SIG-M5 treated with dmso at 0.1 percent for 504 hours (cell line): ENCODE measurements around the gene NFIA.

Source experiments
- DNase-seq: peaks from one replicate; lab custom pipeline; 2025; ENCODE audit not compliant: unreplicated experiment; lab: John Stamatoyannopoulos, UW

Gene NFIA

DNA sequence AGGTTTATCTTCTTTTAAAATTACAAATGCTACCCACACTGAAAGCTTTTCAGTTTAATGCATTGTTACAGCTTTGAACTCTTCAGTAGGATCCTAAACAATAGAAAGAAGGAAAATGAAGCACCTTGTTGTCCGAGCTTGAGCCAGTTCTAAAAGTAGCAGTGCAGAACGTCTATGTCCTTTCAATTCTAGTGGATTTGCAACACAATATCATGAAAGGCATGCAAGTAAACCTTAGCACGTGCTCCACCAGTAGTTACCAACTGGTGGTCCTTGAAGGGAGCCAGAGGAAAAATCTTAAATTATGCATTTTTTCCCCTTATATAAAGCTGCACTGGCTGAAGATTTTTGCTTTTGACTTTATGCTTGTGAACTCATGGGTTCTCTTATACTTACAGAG is 208.2 kb downstream of the NFIA start:
- DNase-seq, result no peak

DNA sequence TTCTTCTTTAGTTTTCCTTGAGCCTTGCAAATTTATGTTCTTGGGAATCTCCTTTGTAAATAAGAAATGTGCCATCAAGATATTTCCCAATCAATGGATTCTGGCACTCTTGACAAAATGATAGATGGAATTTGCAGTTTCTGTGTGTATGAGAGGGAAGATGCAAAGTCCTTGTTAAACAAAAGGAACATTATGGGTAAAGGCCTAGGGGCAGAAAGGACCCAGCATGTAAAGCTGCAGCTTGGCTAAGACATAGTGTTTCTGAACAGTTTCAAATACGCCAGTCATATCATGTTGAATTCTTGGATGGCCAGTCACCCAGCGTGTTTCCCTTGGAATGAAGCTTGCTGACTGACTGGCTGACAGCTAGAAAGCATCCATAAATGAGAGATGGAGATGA is 210.8 kb downstream of the NFIA start:
- no peak for DNase-seq

DNA sequence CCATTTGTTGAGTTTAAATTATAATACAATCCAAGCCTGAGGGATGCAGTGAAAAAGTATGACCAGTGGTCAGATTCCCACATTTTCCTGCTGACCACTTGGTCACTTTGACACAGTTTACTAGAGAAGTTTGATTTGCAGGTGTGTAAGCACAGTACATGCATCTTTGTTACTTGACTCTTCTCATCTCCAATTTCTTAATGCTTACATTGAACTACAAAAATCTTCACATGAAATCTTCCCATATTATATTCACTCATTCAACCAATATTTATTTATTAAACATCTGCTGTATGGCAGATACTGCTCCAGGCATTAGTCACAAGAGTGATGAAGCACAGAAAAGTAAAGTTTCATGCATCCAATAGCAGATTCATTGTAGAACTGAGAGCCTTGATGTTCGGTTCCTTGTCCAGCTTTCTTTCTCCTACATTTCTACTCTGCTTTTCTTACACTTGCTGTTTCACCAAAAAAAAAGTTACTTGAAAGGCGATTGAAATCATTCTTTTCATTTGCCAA is 211.7 kb downstream of the NFIA start:
- DNase-seq, result no peak

DNA sequence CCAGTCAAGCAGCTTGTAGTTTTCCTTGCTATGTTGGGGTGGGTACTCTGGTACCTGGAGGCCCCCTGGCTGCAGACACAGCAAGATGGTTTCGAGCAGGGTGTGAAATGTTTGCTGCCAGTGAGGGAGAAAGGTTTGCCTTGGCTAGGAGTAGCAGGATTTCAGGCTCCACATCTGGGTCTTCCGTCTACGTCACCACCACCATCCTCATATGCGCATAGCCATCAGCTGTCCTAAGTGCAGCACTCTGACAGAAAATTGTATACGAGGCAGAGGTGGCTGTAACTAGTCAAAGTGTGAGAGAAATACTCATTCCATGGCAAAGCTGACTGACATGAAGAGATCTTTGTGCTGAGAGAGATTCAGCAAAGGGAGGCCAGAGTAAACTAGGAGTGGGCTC is 212.6 kb downstream of the NFIA start:
- no peak for DNase-seq

DNA sequence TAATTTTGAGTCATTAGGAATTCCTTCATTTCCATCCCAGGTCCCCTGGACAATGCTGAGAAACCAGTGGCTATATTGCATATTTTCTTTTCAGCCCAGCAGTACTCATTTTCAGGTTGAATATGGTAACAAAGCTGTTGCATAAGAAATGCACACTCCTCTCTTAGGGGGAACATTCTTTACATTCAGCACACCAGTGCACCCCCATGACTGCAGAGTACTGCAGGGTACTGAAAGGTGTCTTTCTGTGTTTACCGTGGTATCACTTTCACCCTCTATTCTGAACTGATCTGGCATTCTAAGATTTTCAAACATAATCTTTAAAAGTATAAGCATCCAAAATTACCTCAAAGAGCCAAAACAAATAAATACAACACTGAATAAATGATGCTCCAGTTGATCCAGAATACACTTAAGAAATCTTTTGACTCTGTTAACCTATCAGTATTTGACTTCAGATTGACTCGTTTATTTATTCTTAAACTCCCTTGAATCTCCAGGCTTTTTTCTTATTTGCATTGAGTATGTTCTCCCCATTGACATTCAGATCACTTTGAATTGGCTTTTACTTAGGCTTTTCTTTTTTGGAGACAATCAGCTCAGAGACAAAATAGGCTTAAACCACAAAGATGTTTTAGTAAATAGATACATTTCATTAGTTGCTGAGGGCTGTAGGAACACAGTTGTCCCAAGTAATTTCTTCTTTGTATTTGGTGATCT is 213.6 kb downstream of the NFIA start:
- no peak for DNase-seq

DNA sequence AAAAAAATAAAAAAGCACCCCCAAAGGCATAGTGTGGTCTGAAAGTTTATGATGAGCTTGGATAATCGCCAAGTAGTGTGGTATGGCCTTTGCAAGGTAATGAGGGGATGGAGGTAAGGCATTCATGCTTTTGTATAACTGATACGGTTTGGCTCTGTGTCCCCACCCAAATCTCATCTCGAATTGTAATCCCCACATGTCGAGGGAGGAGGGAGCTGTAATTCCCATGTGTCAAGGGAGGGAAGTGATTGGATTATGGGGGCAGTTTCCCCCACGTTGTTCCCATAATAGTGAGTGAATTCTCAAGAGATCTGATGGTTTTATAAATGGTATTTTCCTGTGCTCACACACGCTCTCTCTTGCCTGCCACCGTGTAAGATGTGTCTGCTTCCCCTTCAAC is 215.5 kb downstream of the NFIA start:
- DNase-seq, result no peak

DNA sequence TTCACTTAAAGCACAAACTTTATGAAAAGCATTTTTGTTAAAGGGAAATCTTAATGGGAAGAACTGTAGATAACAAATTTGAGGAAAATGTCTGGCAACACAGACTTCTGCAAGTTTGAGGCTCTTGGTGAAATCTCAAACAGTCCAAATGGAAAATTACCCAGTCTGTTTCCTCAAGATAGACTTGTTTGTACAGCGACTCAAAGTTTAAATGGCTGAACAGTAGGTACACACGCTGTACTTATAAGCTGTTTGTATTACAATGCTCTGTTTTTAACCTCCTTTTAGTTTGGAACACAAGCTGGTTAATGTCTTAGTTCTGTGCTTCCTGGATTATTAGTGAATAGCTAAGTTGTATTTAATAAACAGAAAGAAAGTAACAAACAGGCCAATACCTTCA is 217.1 kb downstream of the NFIA start:
- no peak for DNase-seq

DNA sequence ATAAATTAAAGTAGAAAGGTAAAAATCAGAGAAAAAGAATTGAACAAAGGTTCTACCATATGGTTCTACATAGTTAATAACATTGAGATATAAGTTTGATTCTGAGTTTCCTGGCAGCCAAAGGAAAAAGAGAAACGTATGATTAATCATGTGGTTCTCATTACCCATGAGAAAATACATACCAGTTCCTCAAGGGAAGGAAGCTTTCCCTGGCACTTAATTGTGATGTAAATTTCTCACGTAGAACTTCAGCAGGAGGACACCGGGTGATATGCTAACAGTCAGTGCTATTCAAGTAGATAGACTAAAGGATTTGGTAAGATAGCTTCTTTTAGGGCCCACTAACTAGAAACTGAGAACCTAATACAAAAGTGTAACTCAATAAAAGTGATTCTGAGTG is 218.5 kb downstream of the NFIA start:
- no peak for DNase-seq

DNA sequence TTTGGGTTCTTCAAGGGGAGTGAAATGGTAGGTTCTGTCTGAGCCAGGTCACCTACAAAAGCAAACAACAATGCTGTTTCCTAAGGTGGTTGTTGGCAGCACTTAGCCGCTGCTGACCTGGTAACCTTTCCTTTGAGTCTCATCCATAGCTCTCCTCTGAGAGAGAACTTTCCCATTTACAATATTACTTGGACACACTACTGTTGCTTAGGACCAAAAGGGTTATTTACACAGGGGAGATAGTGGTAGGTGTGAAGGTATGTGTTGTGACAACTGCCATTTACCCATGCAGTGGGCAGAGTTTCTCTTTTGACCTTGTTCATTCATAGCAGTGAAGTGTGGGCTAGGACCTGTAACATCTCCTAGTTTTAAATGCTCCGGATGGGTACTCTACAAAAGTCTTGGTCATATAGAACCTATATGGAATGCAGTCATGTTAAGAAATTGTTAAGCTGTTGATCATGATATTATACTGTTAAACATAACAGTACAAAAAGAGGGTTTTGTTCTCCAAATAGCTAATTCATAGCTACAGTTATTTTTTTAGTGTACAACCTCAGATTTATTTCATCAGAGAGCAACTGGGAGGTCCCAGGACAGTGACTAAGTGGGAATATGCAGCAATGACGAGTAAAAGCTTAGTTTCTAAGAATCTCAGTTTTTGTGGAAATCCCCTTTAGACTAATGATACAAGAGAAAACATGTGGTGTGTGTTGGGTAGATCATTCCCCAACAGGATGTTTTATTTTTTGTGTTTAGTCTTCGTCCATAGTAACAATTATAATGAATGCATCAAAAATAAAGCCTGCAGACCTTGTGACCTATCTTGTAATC is 219.7 kb downstream of the NFIA start:
- DNase-seq, result no peak

DNA sequence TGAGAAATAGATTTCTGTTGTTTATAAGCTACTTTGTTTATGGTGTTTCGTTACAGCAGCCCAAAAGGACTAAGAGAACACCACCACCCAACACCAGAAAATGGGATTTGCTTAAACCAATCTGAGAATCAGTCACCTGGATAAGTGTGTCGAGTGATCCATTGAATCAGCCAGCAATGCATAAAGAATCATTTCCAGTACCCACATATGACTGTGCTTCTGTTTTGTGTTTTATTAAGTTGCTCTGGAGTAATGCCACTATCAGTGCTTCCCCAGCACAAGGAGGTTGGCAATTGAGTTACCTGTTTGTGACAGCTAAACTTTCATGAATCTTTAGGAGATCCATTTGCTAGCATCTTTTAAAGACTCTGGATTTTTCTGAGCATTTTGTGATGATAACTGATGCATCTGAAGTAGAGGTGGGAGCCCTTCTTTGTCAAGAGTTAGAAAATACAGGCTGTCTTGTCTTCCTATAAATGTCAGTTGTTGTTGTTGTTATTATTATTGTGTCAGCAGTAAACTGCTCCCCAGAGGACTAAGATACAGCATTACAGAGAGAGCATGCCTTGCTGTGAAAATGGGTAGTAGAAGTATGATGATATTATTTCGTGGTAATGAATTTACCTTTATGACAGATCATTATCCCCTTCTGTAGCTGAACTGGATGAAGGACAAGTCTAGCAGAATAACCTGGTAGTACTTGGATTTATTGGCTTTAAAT is 225.2 kb downstream of the NFIA start:
- DNase-seq, result no peak

DNA sequence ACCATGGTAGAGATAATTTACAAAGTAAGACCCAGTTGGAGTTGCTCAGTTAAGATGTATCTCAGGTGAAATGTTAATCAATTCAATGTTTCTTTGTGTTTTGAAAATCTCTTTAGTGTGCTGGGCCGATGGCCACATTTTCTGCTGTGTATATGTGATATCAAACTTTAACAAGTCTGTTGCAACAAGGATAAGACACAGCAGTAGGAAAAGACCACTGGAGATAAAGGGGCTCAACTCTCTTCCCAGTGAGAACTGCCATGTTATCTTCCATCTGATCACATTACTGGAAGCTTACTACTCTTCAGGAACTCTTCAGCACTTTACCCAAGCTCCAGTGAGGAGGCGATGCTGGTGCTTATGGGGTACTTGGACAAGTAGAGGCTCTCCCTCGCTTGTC is 227.7 kb downstream of the NFIA start:
- no peak for DNase-seq

DNA sequence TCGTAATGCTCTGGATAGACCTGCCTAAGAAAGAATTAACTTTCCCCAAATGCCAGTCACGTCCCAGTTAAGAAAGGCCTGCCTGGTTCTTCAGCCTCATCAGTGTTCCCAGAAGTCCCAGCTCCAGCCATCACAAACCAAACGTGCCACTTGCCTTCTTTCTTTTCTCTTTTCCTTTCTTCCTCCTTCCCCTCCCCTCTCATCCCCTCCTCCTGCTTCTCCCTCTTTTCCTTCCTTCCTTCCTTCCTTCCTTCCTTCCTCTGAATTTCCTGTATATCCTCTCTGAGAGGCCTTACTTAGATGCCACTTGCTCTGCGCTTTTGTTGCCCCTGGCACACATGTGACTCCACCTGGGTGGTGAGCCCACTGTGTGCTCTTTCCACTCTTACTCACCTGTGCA is 228.2 kb downstream of the NFIA start:
- no peak for DNase-seq

DNA sequence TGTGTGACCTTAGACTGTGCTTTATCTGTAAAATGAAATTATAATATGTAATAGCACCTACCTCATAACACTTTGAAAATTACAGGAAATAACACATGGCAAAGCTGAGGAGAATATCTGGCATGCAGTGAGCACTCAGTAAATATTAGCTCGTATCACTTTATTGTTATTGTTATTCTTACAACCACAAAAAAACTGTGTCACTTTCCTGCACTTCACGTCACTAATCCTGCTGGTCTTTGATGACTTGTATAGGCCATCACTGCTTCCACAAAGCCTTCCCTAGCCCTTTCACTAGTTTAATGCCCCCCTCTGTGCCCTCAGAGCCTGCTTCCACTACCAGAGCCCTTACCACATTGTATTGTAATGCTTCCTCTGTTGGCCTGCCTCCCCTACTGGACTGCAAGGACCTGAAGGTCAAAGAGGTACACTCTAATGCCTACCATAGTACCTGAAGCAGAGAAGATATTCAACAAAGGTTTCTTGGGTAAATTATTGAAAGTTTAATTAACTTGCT is 231.6 kb downstream of the NFIA start:
- no peak for DNase-seq

DNA sequence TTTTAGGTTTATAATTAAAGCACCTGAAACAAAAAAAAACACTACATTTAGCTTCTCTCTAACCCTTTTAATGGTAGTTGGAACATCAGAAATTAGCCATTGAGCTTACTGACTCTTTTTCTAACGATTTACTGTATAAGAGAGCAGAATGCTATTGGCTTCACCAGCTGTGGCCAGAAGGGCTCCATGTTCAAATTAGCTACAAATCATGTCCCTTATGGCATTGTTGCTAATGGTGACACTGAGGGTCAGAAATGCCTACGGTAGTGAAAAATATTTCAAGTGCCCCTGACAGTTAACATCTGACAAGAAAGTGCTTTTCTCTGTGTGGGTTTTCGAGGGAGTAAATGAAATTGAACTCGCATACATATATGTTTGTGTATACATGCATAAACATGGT is 232.7 kb downstream of the NFIA start:
- DNase-seq, result no peak

DNA sequence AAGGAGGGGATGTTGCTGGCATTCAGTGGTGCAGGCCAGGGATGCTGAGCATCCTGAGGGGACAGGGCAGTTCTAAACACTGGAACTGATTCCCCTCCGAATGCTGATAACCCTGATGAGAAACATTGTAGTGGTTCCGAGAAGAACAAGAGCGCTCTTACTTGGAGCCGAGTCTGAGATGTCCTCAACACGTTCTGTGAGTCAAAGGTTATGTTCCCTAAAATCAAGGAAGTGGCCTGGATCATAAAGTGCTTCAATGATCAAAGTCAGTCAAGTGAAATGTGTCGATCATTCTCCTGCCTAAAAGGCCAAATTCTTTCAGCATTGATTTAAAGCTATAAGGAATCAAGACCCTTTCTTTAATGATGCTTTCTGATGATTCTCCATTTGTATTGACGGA is 234.1 kb downstream of the NFIA start:
- DNase-seq, result no peak

DNA sequence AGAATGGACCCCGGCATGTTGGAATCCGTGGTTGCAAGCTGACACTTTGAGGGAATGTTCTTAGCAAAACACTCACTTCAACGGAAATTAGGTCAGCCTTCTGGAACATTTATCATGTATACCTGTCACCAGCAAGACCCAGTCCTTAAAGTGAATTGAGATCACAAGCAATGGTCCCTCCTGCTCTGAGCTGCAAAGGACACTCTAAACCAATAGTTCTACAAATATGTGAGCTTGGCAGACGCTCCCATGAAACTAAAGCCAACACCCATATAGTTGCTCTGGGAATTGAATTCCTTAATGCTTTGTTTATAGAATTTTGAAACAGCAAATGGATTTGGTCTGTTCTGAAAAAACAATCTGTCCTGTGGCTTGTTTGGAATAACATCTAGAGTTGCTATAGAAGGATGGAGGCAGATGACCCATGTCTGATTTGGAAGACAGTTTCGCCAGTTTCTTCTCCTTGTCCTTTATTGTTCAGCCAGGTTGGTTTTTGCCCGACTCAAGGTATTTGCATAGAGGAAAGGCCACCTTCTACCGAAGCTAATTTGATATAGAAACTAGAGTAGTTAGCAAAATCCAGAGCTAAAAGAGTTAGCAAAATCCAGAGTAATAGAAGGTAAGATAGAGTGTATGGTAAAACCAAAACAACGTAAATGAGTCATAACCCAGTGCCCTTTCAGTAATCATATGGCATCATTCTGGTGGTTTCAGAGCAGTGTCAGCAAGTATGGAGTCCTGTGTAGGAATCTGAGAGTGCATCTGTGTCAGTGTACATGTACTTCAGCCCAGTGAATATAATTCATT is 236.2 kb downstream of the NFIA start:
- no peak for DNase-seq

DNA sequence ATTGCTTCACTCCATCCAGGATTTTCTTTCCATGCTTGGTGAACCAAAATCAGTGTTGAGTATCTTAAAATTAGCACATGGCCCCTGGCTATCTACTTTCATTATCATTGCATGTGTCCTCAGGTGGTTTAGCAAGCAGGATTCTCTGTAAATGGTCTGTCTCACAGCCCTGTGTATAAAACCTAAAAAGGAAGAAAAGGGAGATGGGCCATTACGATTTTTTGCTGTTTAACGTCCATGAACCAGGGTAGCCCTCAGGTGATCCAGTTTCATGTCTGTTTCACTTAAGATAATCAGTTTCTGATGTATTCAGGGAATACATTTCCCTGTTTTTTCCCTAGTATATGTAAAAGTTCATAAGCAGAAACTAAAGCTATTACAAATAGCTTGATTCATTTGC is 238.2 kb downstream of the NFIA start:
- DNase-seq, result no peak

DNA sequence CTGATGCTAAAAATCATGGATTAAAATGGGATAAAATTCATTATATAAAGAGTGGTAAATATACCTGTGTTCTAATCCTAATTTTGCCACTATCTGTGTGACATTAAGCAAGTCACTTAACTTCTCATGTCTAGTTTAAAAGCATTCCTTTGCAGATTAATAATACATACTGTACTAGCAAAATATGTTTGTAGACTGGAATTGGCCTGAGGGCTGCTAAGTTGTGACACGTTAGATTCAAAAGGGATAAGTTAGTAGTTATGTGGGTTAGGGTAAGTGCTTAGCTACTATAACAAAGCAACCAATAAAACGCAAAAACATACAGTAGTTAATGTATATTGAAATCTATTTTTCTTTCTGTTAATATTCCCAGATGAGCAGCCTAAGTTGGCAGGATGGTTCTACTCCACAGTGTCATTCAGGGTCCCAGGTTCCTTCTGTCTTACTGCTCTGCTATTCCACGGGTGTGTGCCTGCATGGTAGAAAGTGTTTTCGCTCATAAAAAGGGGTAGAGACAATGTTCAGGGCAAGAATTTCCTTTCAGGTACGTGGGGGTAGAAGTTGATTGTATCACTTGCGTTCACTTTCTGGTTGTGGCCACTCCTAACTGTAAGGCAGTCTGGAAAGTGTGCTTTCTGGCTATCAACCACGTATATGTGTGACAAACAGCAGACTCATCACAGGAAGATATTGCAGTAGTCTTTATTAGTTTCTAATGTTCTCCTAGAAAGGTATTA is 239.8 kb downstream of the NFIA start:
- no peak for DNase-seq

DNA sequence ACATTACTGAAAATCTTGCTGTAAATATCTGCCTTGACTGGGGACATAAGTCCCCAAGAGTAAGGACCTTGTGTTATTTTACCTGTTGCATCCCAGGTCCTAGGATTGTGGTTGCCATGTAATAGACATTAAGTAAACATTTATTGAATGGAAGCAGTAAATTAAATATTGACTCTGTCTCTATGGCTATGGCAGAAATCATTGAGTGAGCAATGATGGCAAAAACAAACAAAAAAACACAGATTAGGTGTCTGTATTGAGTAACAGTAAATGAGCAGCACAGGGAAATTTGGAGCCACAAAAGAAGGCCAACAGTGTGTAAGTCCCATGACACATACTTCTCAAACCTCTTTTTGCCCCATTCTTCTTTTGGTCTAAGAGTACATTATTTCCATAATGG is 240.4 kb downstream of the NFIA start:
- DNase-seq, result no peak

DNA sequence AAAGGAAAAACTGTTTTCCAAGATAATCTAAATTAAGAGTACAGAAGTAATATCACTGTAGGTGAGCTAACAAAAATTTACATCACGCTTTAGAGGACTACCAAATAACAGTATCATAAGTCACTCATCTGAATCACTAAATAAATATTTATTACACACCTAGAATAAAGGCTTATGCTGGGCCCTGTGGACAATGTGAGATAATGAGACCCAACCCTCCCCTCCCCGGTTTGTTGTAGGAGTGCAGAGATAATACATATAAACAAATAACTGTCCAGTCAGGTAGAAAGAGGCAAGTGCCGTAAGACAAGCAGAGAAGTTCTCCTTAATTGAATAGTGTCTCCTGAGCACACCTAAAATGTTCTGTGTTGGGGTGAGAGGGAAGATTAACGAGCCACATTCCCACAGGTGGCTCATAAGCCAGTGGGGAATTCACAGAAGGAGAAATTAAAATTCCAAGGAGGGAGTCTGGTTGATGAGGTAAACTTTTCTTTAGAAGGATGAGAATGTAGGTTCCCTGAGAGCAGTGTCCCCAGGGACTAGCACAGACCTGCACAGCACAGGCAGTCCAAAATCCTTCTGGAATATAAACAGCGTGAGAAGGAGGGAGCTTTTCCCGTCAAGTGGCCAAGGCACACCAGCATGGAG is 241.4 kb downstream of the NFIA start:
- DNase-seq, result no peak
